OCI-LY7 (cell line): Measurements from ENCODE around the gene SLC44A4. TPM values are rescaled to one million over a fixed set of nuclear protein-coding genes. Genes with fewer than 3 reads are reported as not detected.
"Not testable (repeated sequence)": the region's sequence is repeated elsewhere in the genome, so short reads cannot be mapped to it uniquely, and the experiment has no call there.

Experiments
- BruUV-seq: library from RNA; stranded (reverse); fragments of 400-500 nt; replicated peaks from 2 replicates; lab custom pipeline; 2021; lab: Mats Ljungman, UMichigan
- CTCF ChIA-PET: fragments of 300-600 bp; sonication (Branson Sonifier 250); formaldehyde crosslinking; loops from one replicate; lab custom pipeline; 2022; ENCODE audit warnings: antibody characterized with exemption; ENCODE audit not compliant: unreplicated experiment; lab: Charles Lee
- POLR2A ChIA-PET: fragments of 300-600 bp; sonication (Branson Sonifier 250); formaldehyde crosslinking; loops from one replicate; lab custom pipeline; 2022; ENCODE audit warnings: antibody characterized with exemption; lab: Charles Lee
- DNase-seq: peaks from one replicate; pipeline ENCODE4 v3.0.0-alpha.2; 2015; ENCODE audit warnings: low spot score
- H2AFZ ChIP-seq: fragments of 200-600 bp; sonication (generic), shearing (Covaris generic); 2 replicates; pipeline ENCODE4 v1.6.1; 2014; ENCODE audit warnings: mild to moderate bottlenecking, antibody characterized with exemption, low read length, moderate library complexity
- H3K27ac ChIP-seq: fragments of 200-600 bp; sonication (generic); 2 replicates; pipeline ENCODE4 v1.5.1; 2014; ENCODE audit warnings: mixed run types, low read depth, mild to moderate bottlenecking, moderate library complexity, low read length, inconsistent platforms; ENCODE audit not compliant: poor library complexity, severe bottlenecking
- H3K36me3 ChIP-seq: fragments of 200-600 bp; sonication (generic); 2 replicates; pipeline ENCODE4 v1.6.1; 2014; ENCODE audit warnings: mild to moderate bottlenecking, antibody characterized with exemption, low read length, moderate library complexity, mixed read lengths; ENCODE audit not compliant: insufficient read depth
- H3K4me1 ChIP-seq: fragments of 200-600 bp; sonication (generic); 2 replicates; pipeline ENCODE4 v1.5.1; 2014; ENCODE audit warnings: mild to moderate bottlenecking, low read length; ENCODE audit not compliant: insufficient read depth, poor library complexity, severe bottlenecking
- H3K4me2 ChIP-seq: fragments of 200-600 bp; sonication (generic); 2 replicates; pipeline ENCODE4 v1.6.1; 2014; ENCODE audit warnings: mild to moderate bottlenecking, low read length
- H3K4me3 ChIP-seq: fragments of 200-600 bp; sonication (generic); 2 replicates; pipeline ENCODE4 v1.5.1; 2014; ENCODE audit warnings: mild to moderate bottlenecking, low read depth, low read length; ENCODE audit not compliant: poor library complexity, severe bottlenecking
- H3K79me2 ChIP-seq: fragments of 200-600 bp; sonication (generic); 2 replicates; pipeline ENCODE4 v1.6.1; 2016; ENCODE audit warnings: low read depth, mild to moderate bottlenecking, low read length, moderate library complexity, mixed read lengths; ENCODE audit not compliant: insufficient read depth
- H3K9me2 ChIP-seq: fragments of 200-600 bp; sonication (generic); 2 replicates; pipeline ENCODE4 v1.6.1; 2016; ENCODE audit warnings: mild to moderate bottlenecking, low read length, mixed read lengths; ENCODE audit not compliant: insufficient read depth
- H3K9me3 ChIP-seq: fragments of 200-600 bp; sonication (generic); 2 replicates; pipeline ENCODE4 v1.6.1; 2014; ENCODE audit warnings: mild to moderate bottlenecking, mixed run types, low read length, mixed read lengths
- H4K20me1 ChIP-seq: fragments of 200-600 bp; sonication (generic); 2 replicates; pipeline ENCODE4 v1.6.1; 2014; ENCODE audit warnings: mild to moderate bottlenecking, antibody characterized with exemption, low read length, moderate library complexity, mixed read lengths; ENCODE audit not compliant: insufficient read depth
- CTCF ChIP-seq: fragments of 200-600 bp; sonication (generic); conservative IDR thresholded peaks from 2 replicates; pipeline ENCODE4 v1.5.1; 2014; ENCODE audit warnings: mild to moderate bottlenecking, antibody characterized with exemption, low read length, moderate library complexity, mixed read lengths
- EZH2phosphoT487 ChIP-seq: fragments of 200-600 bp; sonication (generic); IDR thresholded peaks from 2 replicates; pipeline ENCODE4 v1.6.1; 2018; ENCODE audit warnings: low read depth, borderline replicate concordance, mild to moderate bottlenecking, mixed run types, antibody characterized with exemption, low read length, moderate library complexity, mixed read lengths
- intact Hi-C: fragments of 100-400 bp; cut with micrococcal nuclease; formaldehyde crosslinking; loops from one replicate; pipeline ENCODE4 v1.10.0; 2022; ENCODE audit not compliant: unreplicated experiment
- total RNA-seq, 2 experiments: library from RNA; depleted of rRNA in 1 of 2; stranded (reverse); fragments of >200 nt in 1 of 2; shearing (Covaris generic) in 1 of 2; gene quantifications; 2 replicates each; pipeline ENCODE4 v1.2.3, GENCODE V29; 2014 to 2022

Gene SLC44A4
- total RNA-seq, 2 experiments from 2014 or later = not detected

GRCh38 chr6:31825553-31825952 lies 53.2 kb downstream of the SLC44A4 start:
- H3K9me2 ChIP-seq = no peaks in the 10 kb centered on the region
- no peak overlapping the region for H2AFZ ChIP-seq
- peaks cover 49% of the 10 kb centered on the region for H3K4me1 ChIP-seq
- peaks cover 11% of the 10 kb centered on the region for H3K79me2 ChIP-seq
- intact Hi-C loops = no loop called here
- POLR2A ChIA-PET = no interaction called here
- no peaks in the 10 kb centered on the region for H3K36me3 ChIP-seq
- H3K27ac ChIP-seq = no peak overlapping the region
- BruUV-seq = no TSS peak
- no peak for DNase-seq
- no peak overlapping the region for H3K4me3 ChIP-seq
- CTCF ChIA-PET = no interaction called here
- no peak for TF ChIP-seq CTCF
- TF ChIP-seq EZH2phosphoT487 = no peak
- no peaks in the 10 kb centered on the region for H3K9me3 ChIP-seq
- H3K4me2 ChIP-seq = peak overlapping the region; percentile 18; the same call in 1 of the 2 replicates
- H4K20me1 ChIP-seq = no peaks in the 10 kb centered on the region

GRCh38 chr6:31823592-31824196 lies 55.1 kb downstream of the SLC44A4 start:
- H2AFZ ChIP-seq, H3K4me3 ChIP-seq, BruUV-seq, DNase-seq, intact Hi-C loops, H3K9me2 ChIP-seq, H3K36me3 ChIP-seq, H3K27ac ChIP-seq, H3K9me3 ChIP-seq, H4K20me1 ChIP-seq, H3K79me2 ChIP-seq, H3K4me2 ChIP-seq, CTCF ChIA-PET: not testable (repeated sequence)
- H3K4me1 ChIP-seq = peaks cover 49% of the 10 kb centered on the region
- POLR2A ChIA-PET = interaction anchor here (1.4 to 2.3 kb wide), 2 partner anchors 16 to 85 kb away, joined by 3 to 9 read pairs; partner anchors contain the start of gene LSM2

GRCh38 chr6:31822036-31822821 lies 56.6 kb downstream of the SLC44A4 start:
- H3K9me3 ChIP-seq = no peaks in the 10 kb centered on the region
- H3K27ac ChIP-seq = peak overlapping the region; percentile 34
- H3K36me3 ChIP-seq = no peaks in the 10 kb centered on the region
- H3K4me2 ChIP-seq = peak overlapping the region; percentile 85
- peak; percentile 58 for DNase-seq
- ChIA-PET CTCF (interaction anchor here (0.6 to 1.2 kb wide), 2 partner anchors 15 to 111 kb away, joined by 3 read pairs; partner anchors contain the start of gene LSM2), POLR2A (interaction anchor here (1.0 to 2.3 kb wide), 3 partner anchors 15 to 84 kb away, joined by 3 to 9 read pairs (median 3); partner anchors contain the start of genes LSM2 and VARS1)
- no peaks in the 10 kb centered on the region for H3K9me2 ChIP-seq
- H2AFZ ChIP-seq = peak overlapping the region; percentile 97
- peaks cover 62% of the 10 kb centered on the region for H3K4me1 ChIP-seq
- peak overlapping the region; percentile 70 for H3K4me3 ChIP-seq
- no peaks in the 10 kb centered on the region for H4K20me1 ChIP-seq
- no peaks in the 10 kb centered on the region for H3K79me2 ChIP-seq
- BruUV-seq = TSS peak; percentile 93
- TF ChIP-seq CTCF = 0 out of 2 replicates have a peak, but pooled peaks have one; percentile 15
- TF ChIP-seq EZH2phosphoT487 = no peak
- intact Hi-C loops = no loop called here
